ENCODE measurements around the gene ANKRD49. TPM values are rescaled to one million over a fixed set of nuclear protein-coding genes. Genes with fewer than 3 reads are reported as not detected.
A peak's percentile ranks its signal among the peaks of the same experiment; 100 is the strongest.

ANKRD49 gene
- total and polyA plus RNA-seq, 2 of the 8 experiments (the other 6 are each of a cell fraction or from before 2014, with no cell fraction given), result 7.4 to 12.2 TPM

DNA sequence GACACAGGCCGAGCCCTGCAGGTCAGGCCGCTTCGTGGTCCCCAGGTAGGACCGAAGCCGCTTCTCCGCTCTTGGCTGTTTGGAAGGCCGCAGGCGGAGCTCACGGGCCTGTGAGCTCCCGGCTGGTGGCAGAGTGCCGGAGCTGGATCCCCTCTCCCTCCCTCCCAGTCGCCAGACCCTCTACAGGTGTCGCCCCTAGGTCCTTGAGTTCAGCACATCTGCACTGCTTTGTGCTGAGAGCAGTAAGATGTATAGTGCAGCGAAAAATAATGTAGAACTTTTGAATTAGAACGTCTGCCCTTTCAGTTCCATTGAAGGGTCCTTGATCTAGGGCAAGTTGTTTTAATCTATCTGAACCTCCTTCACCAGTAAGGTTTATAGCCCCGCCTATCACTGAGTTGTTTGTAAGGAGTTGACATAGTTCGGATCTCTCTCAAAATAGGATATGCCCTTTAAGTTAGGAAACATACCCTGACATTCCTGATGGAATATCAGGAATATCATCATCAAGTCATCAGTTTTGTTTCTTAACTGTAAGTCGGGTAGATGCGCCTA, 419 bp downstream of the ANKRD49 start (continued):
- TF ChIP-seq RFX5 (IDR thresholded peaks at IDR 0.05; ENCODE audit: borderline replicate concordance, low read depth, low read length) (no peak), TBP (IDR thresholded peaks at IDR 0.05; ENCODE audit: low read depth, low read length) (no peak), CBX5 (IDR thresholded peaks at IDR 0.05; ENCODE audit: low read depth, low read length) (no peak), CHD2 (IDR thresholded peaks at IDR 0.05; ENCODE audit: low read length) (no peak), GABPA (IDR thresholded peaks at IDR 0.05; ENCODE audit: borderline replicate concordance, insufficient read depth, low read length) (no peak), RBBP5 (IDR thresholded peaks at IDR 0.05; ENCODE audit: borderline replicate concordance, low read depth, low read length) (no peak), EP300 (IDR thresholded peaks at IDR 0.05; ENCODE audit: borderline replicate concordance in 1 of 2, low read depth in 2 of 2, low read length in 2 of 2) (0 out of 3 replicates have a peak, but pooled peaks of 1 of the 2 experiments have one; percentile 5), PHF8 (conservative IDR thresholded peaks at IDR 0.05; ENCODE audit: low read depth, low read length) (no peak; the same call in 1 of the 2 replicates), TAF7 (optimal IDR thresholded peaks at IDR 0.05; ENCODE audit: borderline replicate concordance, low read depth, low read length) (no peak), BCL11A (IDR thresholded peaks at IDR 0.05; ENCODE audit: low read depth in 2 of 2, low read length in 2 of 2) (no peak), POLR2AphosphoS5 (IDR thresholded peaks at IDR 0.05; ENCODE audit: low read depth, low read length) (no peak), KDM5A (IDR thresholded peaks at IDR 0.05; ENCODE audit: low read length) (0 out of 2 replicates have a peak, but pooled peaks have one; percentile 12), TAF1 (IDR thresholded peaks at IDR 0.05; ENCODE audit: low read depth, low read length) (no peak), SRF (IDR thresholded peaks at IDR 0.05; ENCODE audit: low read depth, low read length) (no peak), EGR1 (IDR thresholded peaks at IDR 0.05; ENCODE audit: borderline replicate concordance, low read depth, low read length) (0 out of 2 replicates have a peak, but pooled peaks have one; percentile 1), JUN (IDR thresholded peaks at IDR 0.05; ENCODE audit: low read depth, low read length) (no peak)
- TF ChIP-seq, protein P1, sequence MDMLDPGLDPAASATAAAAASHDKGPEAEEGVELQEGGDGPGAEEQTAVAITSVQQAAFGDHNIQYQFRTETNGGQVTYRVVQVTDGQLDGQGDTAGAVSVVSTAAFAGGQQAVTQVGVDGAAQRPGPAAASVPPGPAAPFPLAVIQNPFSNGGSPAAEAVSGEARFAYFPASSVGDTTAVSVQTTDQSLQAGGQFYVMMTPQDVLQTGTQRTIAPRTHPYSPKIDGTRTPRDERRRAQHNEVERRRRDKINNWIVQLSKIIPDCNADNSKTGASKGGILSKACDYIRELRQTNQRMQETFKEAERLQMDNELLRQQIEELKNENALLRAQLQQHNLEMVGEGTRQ (IDR thresholded peaks at IDR 0.05; ENCODE audit: low read length), result no peak
- TF ChIP-seq, protein P2, sequence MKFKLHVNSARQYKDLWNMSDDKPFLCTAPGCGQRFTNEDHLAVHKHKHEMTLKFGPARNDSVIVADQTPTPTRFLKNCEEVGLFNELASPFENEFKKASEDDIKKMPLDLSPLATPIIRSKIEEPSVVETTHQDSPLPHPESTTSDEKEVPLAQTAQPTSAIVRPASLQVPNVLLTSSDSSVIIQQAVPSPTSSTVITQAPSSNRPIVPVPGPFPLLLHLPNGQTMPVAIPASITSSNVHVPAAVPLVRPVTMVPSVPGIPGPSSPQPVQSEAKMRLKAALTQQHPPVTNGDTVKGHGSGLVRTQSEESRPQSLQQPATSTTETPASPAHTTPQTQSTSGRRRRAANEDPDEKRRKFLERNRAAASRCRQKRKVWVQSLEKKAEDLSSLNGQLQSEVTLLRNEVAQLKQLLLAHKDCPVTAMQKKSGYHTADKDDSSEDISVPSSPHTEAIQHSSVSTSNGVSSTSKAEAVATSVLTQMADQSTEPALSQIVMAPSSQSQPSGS (IDR thresholded peaks at IDR 0.05; ENCODE audit: low read length), result no peak
- TF ChIP-seq, protein P3, sequence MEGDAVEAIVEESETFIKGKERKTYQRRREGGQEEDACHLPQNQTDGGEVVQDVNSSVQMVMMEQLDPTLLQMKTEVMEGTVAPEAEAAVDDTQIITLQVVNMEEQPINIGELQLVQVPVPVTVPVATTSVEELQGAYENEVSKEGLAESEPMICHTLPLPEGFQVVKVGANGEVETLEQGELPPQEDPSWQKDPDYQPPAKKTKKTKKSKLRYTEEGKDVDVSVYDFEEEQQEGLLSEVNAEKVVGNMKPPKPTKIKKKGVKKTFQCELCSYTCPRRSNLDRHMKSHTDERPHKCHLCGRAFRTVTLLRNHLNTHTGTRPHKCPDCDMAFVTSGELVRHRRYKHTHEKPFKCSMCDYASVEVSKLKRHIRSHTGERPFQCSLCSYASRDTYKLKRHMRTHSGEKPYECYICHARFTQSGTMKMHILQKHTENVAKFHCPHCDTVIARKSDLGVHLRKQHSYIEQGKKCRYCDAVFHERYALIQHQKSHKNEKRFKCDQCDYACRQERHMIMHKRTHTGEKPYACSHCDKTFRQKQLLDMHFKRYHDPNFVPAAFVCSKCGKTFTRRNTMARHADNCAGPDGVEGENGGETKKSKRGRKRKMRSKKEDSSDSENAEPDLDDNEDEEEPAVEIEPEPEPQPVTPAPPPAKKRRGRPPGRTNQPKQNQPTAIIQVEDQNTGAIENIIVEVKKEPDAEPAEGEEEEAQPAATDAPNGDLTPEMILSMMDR (IDR thresholded peaks at IDR 0.05; ENCODE audit: control extremely low read depth in 1 of 3, insufficient read depth in 1 of 3, low read depth in 1 of 3, low read length in 3 of 3), result no peak

Measured in H1 (cell line).